22Rv1 (cell line): Measurements from ENCODE around the gene FAM120B.

ENCODE experiments used
- CTCF ChIP-seq: fragments of 450-650 bp; IDR thresholded peaks from 2 replicates; pipeline ENCODE4 v1.5.1; 2017; ENCODE audit warnings: mild to moderate bottlenecking
- ZFX ChIP-seq: fragments of 450-650 bp; IDR thresholded peaks from 2 replicates; pipeline ENCODE4 v1.6.1; 2017; ENCODE audit warnings: antibody characterized with exemption, borderline replicate concordance

DNA sequence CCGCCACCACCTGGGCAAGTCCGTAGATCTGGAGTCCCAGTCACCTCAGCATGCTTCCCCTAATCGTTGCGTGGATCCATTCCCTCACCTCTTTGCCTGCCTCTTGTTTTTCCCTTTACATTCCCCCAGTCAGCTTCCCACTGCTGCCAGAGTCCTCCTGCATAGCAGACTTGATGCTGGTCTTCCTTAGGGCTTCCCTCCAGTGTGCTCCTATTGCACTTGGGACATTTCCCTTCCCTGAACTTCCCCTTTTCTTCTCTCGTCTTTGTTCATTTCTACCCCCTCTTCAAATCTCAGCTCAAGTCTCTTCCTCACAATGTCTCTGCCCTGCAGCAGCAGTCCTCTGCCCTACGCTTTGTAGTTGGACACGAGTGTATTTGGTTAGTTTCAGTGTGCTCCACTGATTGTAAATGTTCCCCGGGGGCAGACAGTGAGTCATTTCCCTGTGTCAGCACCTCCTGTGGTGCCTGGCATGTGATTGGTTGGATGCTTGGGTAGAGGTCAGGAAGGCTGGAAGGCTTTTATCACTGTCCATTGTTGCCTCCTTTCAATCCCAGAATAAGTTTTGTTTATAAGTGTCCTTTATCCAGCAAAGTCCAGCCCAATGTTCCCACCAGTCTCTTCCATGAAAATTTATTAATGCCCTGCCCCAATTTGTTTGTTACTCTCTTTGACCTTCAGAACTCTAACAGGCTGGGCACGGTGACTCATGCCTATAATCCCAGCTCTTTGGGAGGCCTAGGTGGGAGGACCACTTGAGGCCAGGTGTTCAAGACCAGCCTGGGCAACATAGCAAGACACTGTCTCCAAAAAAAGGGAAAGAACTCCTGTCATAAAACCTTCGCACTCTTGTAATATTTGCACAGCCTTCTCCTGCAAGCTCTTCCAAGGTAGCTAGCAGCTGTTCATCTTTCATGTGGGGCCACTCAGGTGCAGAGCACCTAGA, 38.3 kb downstream of the FAM120B start:
- TF ChIP-seq CTCF (no peak), ZFX (no peak)
